MM.1S (cell line): ENCODE measurements around the gene TRIM69.

Experiments
- EZH2 ChIP-seq: fragments of 300-600 bp; sonication (generic); optimal IDR thresholded peaks from 2 replicates; pipeline ENCODE3; 2017; ENCODE audit warnings: low read depth, mild to moderate bottlenecking, antibody characterized with exemption, low read length, mixed read lengths
- EZH2phosphoT487 ChIP-seq: fragments of 300-600 bp; sonication (generic); IDR thresholded peaks from 2 replicates; pipeline ENCODE4 v1.6.1; 2018; ENCODE audit warnings: antibody characterized with exemption, low read length
- TF ChIP-seq, protein P1 (sequence below): fragments of 300-600 bp; sonication (generic); IDR thresholded peaks from 2 replicates; pipeline ENCODE4 v1.5.1; 2016; ENCODE audit warnings: antibody characterized with exemption, low read length, mixed read lengths

GRCh38 chr15:44692659-44693058, 43.7 kb upstream of the TRIM69 start:
- TF ChIP-seq, protein P1, sequence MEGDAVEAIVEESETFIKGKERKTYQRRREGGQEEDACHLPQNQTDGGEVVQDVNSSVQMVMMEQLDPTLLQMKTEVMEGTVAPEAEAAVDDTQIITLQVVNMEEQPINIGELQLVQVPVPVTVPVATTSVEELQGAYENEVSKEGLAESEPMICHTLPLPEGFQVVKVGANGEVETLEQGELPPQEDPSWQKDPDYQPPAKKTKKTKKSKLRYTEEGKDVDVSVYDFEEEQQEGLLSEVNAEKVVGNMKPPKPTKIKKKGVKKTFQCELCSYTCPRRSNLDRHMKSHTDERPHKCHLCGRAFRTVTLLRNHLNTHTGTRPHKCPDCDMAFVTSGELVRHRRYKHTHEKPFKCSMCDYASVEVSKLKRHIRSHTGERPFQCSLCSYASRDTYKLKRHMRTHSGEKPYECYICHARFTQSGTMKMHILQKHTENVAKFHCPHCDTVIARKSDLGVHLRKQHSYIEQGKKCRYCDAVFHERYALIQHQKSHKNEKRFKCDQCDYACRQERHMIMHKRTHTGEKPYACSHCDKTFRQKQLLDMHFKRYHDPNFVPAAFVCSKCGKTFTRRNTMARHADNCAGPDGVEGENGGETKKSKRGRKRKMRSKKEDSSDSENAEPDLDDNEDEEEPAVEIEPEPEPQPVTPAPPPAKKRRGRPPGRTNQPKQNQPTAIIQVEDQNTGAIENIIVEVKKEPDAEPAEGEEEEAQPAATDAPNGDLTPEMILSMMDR, result no peak
- no peak for TF ChIP-seq EZH2
- TF ChIP-seq EZH2phosphoT487, result no peak
